RWPE2 (cell line): ENCODE data around the gene COQ9.

Experiments used
- ATAC-seq: fragments of 200-7000 bp; cut with Tn5 transposase; 3 replicates; pipeline ENCODE4 v1.9.1; 2021; ENCODE audit warnings: low read depth
- DNase-seq: peaks from one replicate; pipeline ENCODE4 v3.0.0-alpha.2; 2020; ENCODE audit warnings: low spot score
- H3K27ac ChIP-seq: fragments of 450-650 bp; 2 replicates; pipeline ENCODE4 v1.5.1; 2017; ENCODE audit warnings: mild to moderate bottlenecking; ENCODE audit not compliant: poor library complexity, severe bottlenecking
- H3K27me3 ChIP-seq: fragments of 250-450 bp; sonication (Bioruptor Pico); 2 replicates; pipeline ENCODE4 v1.5.1; 2021; ENCODE audit warnings: mild to moderate bottlenecking, moderate library complexity; ENCODE audit not compliant: insufficient read depth, poor library complexity, severe bottlenecking
- H3K36me3 ChIP-seq: fragments of 250-450 bp; sonication (Bioruptor Pico); 2 replicates; pipeline ENCODE4 v1.5.1; 2020; ENCODE audit warnings: low read depth, mild to moderate bottlenecking, moderate library complexity
- H3K4me1 ChIP-seq: fragments of 250-450 bp; sonication (Bioruptor Pico); 2 replicates; pipeline ENCODE4 v1.5.1; 2021; ENCODE audit warnings: mild to moderate bottlenecking, moderate library complexity; ENCODE audit not compliant: insufficient read depth, poor library complexity, severe bottlenecking
- H3K4me3 ChIP-seq: fragments of 250-450 bp; sonication (Bioruptor Pico); 2 replicates; pipeline ENCODE4 v1.5.1; 2021; ENCODE audit warnings: mild to moderate bottlenecking, moderate library complexity; ENCODE audit not compliant: severe bottlenecking
- H3K9me3 ChIP-seq: fragments of 250-450 bp; sonication (Bioruptor Pico); 2 replicates; pipeline ENCODE4 v1.5.1; 2021; ENCODE audit warnings: mild to moderate bottlenecking, moderate library complexity; ENCODE audit not compliant: severe bottlenecking
- CTCF ChIP-seq: fragments of 450-650 bp; IDR thresholded peaks from one replicate; pipeline ENCODE4 v1.5.1; 2017; ENCODE audit warnings: mild to moderate bottlenecking, moderate library complexity; ENCODE audit not compliant: poor library complexity, severe bottlenecking

COQ9 gene

GRCh38 chr16:57419506-57419905 lies 27.8 kb upstream of the COQ9 start:
- Histone ChIP-seq H3K27me3 (no peaks in the 10 kb centered on the region), H3K9me3 (no peaks in the 10 kb centered on the region), H3K4me1 (peaks cover 9% of the 10 kb centered on the region), H3K36me3 (no peaks in the 10 kb centered on the region), H3K4me3 (no peak overlapping the region), H3K27ac (no peak overlapping the region)
- no peak for DNase-seq
- no peak for ATAC-seq
- TF ChIP-seq CTCF, result no peak

- H3K27ac ChIP-seq, result no peak overlapping the region
- ATAC-seq (peak; percentile 62), DNase-seq (no peak)
- H3K4me3 ChIP-seq, result no peak overlapping the region
- H3K4me1 ChIP-seq, result peaks cover 9% of the 10 kb centered on the region
- no peaks in the 10 kb centered on the region for H3K9me3 ChIP-seq
- H3K36me3 ChIP-seq, result peaks cover 3% of the 10 kb centered on the region; the same call in 1 of the 2 replicates
- H3K27me3 ChIP-seq, result no peaks in the 10 kb centered on the region
- peak; percentile 81 for TF ChIP-seq CTCF
Measured at GRCh38 chr16:57422026-57422944, 25.0 kb upstream of the COQ9 start.

GRCh38 chr16:57423152-57423551 lies 24.1 kb upstream of the COQ9 start:
- TF ChIP-seq CTCF, result no peak
- peaks cover 4% of the 10 kb centered on the region for H3K4me1 ChIP-seq
- H3K27me3 ChIP-seq, result no peaks in the 10 kb centered on the region
- peaks cover 10% of the 10 kb centered on the region for H3K36me3 ChIP-seq
- no peak overlapping the region for H3K4me3 ChIP-seq
- ATAC-seq, result no peak
- no peak for DNase-seq
- H3K9me3 ChIP-seq, result no peaks in the 10 kb centered on the region
- no peak overlapping the region for H3K27ac ChIP-seq

GRCh38 chr16:57424583-57424982 lies 22.7 kb upstream of the COQ9 start:
- Histone ChIP-seq H3K9me3 (no peaks in the 10 kb centered on the region), H3K27ac (no peak overlapping the region), H3K4me3 (no peak overlapping the region), H3K36me3 (peaks cover 19% of the 10 kb centered on the region), H3K27me3 (no peaks in the 10 kb centered on the region), H3K4me1 (no peaks in the 10 kb centered on the region)
- DNase-seq, result no peak
- no peak for ATAC-seq
- TF ChIP-seq CTCF, result no peak

- Histone ChIP-seq H3K4me3 (no peak overlapping the region), H3K36me3 (peaks cover 35% of the 10 kb centered on the region), H3K27ac (no peak overlapping the region), H3K27me3 (no peaks in the 10 kb centered on the region), H3K9me3 (no peaks in the 10 kb centered on the region), H3K4me1 (no peaks in the 10 kb centered on the region)
- DNase-seq, result no peak
- no peak for TF ChIP-seq CTCF
- no peak for ATAC-seq
Measured at GRCh38 chr16:57426356-57426755, 20.9 kb upstream of the COQ9 start.
